Sigmoid colon (tissue), 7 donors: Measurements from ENCODE around the gene CELA2B. TPM values are rescaled to one million over a fixed set of nuclear protein-coding genes. Genes with fewer than 3 reads are reported as not detected.
"Not testable (repeated sequence)": the region's sequence is repeated elsewhere in the genome, so short reads cannot be mapped to it uniquely, and the experiment has no call there.

Experiments used
- DNase-seq: peaks from one replicate; pipeline ENCODE4 v3.0.0-alpha.2; 2019
- H3K27ac ChIP-seq, 4 donors: fragments of 200-600 bp; sonication (generic); one replicate each; pipeline ENCODE4 v1.5.1; 2016 to 2019; ENCODE audit warnings: mild to moderate bottlenecking in 1 of 4
- H3K27me3 ChIP-seq, 3 donors: fragments of 200-600 bp; sonication (generic); one replicate each; pipeline ENCODE4 v1.5.1; 2019; ENCODE audit warnings: mild to moderate bottlenecking in 1 of 3
- H3K36me3 ChIP-seq, 4 donors: fragments of 200-600 bp; sonication (generic); one replicate each; pipeline ENCODE4 v1.5.1; 2016 to 2019
- H3K4me1 ChIP-seq, 4 donors: fragments of 200-600 bp; sonication (generic); one replicate each; pipeline ENCODE4 v1.5.1; 2017 to 2019
- H3K4me3 ChIP-seq, 4 donors: fragments of 200-600 bp; sonication (generic); one replicate each; pipeline ENCODE4 v1.5.1; 2017 to 2019; ENCODE audit warnings: mild to moderate bottlenecking in 2 of 4, moderate library complexity in 1 of 4
- H3K9me3 ChIP-seq, 4 donors: fragments of 200-600 bp in 3 of 4; sonication (generic) in 3 of 4; one replicate each; pipeline versions ENCODE4 v1.5.1 to v1.6.1; 2013 to 2019
- CTCF ChIP-seq, 4 experiments: fragments of 450-650 bp in 3 of 4; fragments of 200-600 bp in 1 of 4; IDR thresholded peaks; one replicate each; pipeline ENCODE4 v1.5.1; 2016 to 2019; ENCODE audit warnings: antibody characterized with exemption in 4 of 4, mild to moderate bottlenecking in 3 of 4, moderate library complexity in 2 of 4
- EP300 ChIP-seq, 4 donors: sonication (generic); formaldehyde crosslinking; IDR thresholded peaks; one replicate each; pipeline ENCODE4 v1.6.1; 2017; ENCODE audit warnings: antibody characterized with exemption in 4 of 4
- POLR2A ChIP-seq, 2 donors: fragments of 450-650 bp; IDR thresholded peaks; one replicate each; pipeline ENCODE4 v1.6.1; 2016; ENCODE audit warnings: antibody characterized with exemption in 2 of 2, mild to moderate bottlenecking in 2 of 2, moderate library complexity in 2 of 2
- POLR2AphosphoS5 ChIP-seq, 4 donors: sonication (generic); formaldehyde crosslinking; IDR thresholded peaks; one replicate each; pipeline ENCODE4 v1.6.1; 2017; ENCODE audit warnings: antibody characterized with exemption in 4 of 4
- WGBS, 2 donors: extraction: QIAGEN DNeasy Blood & Tissue Kit; methylation state at CpG; one replicate each; pipeline ENCODE4 v1.1.7; 2013; 5-methylcytosine and 5-hydroxymethylcytosine counted together
- intact Hi-C: fragments of 100-400 bp; cut with DNase I; formaldehyde crosslinking; loops from one replicate; pipeline ENCODE4 v1.15.1; 2023
- polyA plus RNA-seq, 3 donors: library from polyadenylated mRNA; stranded (reverse); fragments of 200-250 nt; gene quantifications; one replicate each; pipeline ENCODE4 v1.2.3, GENCODE V29; 2013
- total RNA-seq, 4 donors: library from RNA; depleted of rRNA; stranded (reverse); fragments of >200 nt; gene quantifications; one replicate each; pipeline ENCODE4 v1.1.0, GENCODE V29; 2016
- donor health status: healthy with polysubstance abuse.
- donor health status: Bipolar disorder and iron deficiency.
- donor health status: healthy.

The CELA2B gene
- total and polyA plus RNA-seq, 7 donors = not detected

DNA sequence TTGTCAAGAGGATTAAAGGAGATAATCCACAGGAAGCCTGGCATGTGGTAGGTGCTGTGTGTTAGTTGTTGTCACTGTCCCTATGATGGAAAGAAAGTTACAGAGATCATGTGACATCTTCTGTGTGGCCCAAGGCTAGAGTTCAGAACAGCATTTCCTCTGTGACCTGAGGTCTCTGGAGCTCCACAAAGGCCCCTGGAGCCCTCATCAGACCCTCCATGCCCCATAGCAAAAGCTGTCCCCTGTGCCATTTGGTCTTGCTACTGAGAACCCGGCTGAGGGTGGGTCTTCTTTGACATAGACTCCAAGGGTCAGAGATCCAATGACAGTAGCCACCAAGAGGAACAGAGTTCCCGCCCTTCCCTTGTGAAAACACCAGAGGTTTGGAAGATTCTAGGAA lies 8.1 kb downstream of the CELA2B start:
- Histone ChIP-seq H3K9me3 (no peaks in the 10 kb centered on the region), H3K27me3 (no peaks in the 10 kb centered on the region), H3K4me3 (no peak overlapping the region), H3K4me1 (no peaks in the 10 kb centered on the region), H3K36me3 (peaks cover 0 to 7% (median 0%) of the 10 kb centered on the region in 4 donors), H3K27ac (no peak overlapping the region)
- intact Hi-C loops = no loop called here
- no peak for DNase-seq
- TF ChIP-seq EP300 (IDR thresholded peaks at IDR 0.05) = no peak
- TF ChIP-seq CTCF (IDR thresholded peaks at IDR 0.05) = no peak
- no peak for TF ChIP-seq POLR2AphosphoS5 (IDR thresholded peaks at IDR 0.05)
- TF ChIP-seq POLR2A (IDR thresholded peaks at IDR 0.05) = no peak
- WGBS, 2 donors = 89 to 90% methylated on average over 2 of the region's 2 CpGs

DNA sequence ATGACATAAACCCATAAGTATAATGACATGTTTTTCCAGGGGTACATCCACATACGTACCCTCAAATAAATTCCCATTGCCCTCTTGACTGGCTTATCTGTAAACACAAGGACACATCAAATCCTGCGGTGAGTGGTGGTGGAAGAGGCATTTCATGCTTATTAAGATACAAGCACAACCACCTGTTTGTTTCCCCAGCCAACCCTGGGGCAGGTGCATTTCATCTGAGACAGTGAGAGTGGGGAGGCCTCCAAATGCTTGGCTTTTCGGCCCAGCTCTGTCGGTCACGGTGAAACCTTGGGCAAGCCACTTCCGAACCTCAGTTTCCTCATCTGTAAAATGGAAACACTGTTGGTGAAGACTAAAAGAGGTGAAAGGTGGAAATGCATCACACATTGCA lies 8.5 kb downstream of the CELA2B start:
- H3K27ac ChIP-seq, H3K9me3 ChIP-seq, intact Hi-C loops, H3K27me3 ChIP-seq, DNase-seq, H3K36me3 ChIP-seq, H3K4me1 ChIP-seq, H3K4me3 ChIP-seq: not testable (repeated sequence)
- 95% methylated on average over 6 of the region's 6 CpGs for whole genome bisulfite sequencing, 2 donors

- DNase-seq = no peak
- Histone ChIP-seq H3K4me3 (no peak overlapping the region), H3K27ac (no peak overlapping the region), H3K27me3 (no peaks in the 10 kb centered on the region), H3K36me3 (peaks cover 0 to 10% (median 0%) of the 10 kb centered on the region in 4 donors), H3K9me3 (no peaks in the 10 kb centered on the region), H3K4me1 (no peaks in the 10 kb centered on the region)
- TF ChIP-seq POLR2AphosphoS5 (IDR thresholded peaks at IDR 0.05) (no peak), CTCF (IDR thresholded peaks at IDR 0.05) (no peak), EP300 (IDR thresholded peaks at IDR 0.05) (no peak), POLR2A (IDR thresholded peaks at IDR 0.05) (no peak)
- WGBS, 2 donors = 93 to 95% methylated on average over 6 of the region's 6 CpGs
- intact Hi-C loops = no loop called here
These were observed 9.7 kb downstream of the CELA2B start for GRCh38 chr1:15485636-15486035.

- H3K9me3 ChIP-seq, H3K4me3 ChIP-seq, H3K27ac ChIP-seq, H3K4me1 ChIP-seq, H3K27me3 ChIP-seq, intact Hi-C loops, DNase-seq: not testable (repeated sequence)
- H3K36me3 ChIP-seq = peaks cover 0 to 15% (median 0%) of the 10 kb centered on the region in 4 donors
- 97 to 98% methylated on average over 17 of the region's 17 CpGs for WGBS, 2 donors
These were observed 11.1 kb downstream of the CELA2B start for GRCh38 chr1:15486844-15487610.

DNA sequence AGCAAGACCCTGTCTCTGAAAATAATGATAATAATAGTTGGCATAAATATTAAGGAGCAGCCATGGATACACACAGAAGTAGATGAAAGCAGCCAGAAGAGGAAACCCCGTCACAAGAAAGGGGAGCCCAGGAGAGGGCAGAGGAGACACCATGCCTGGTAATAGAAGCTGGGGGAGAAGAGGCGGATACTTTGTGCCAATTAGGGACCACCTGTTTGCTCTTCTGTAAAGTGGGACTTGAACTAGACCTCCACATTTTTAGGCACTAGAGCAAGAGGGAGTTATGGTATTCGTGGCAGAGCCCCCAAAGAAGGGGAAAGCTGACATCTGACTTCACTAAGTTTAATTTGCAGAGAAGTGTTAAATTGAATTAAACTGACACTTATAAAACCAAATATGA lies 12.5 kb downstream of the CELA2B start:
- Histone ChIP-seq H3K27me3 (no peaks in the 10 kb centered on the region), H3K27ac (no peak overlapping the region), H3K4me1 (no peaks in the 10 kb centered on the region), H3K9me3 (no peaks in the 10 kb centered on the region), H3K4me3 (no peak overlapping the region), H3K36me3 (peaks cover 0 to 26% (median 7%) of the 10 kb centered on the region in 4 donors)
- no peak for DNase-seq
- 94 to 95% methylated on average over 3 of the region's 3 CpGs for WGBS, 2 donors
- intact Hi-C loops = no loop called here
- no peak for TF ChIP-seq POLR2AphosphoS5 (IDR thresholded peaks at IDR 0.05)
- no peak for TF ChIP-seq EP300 (IDR thresholded peaks at IDR 0.05)

DNA sequence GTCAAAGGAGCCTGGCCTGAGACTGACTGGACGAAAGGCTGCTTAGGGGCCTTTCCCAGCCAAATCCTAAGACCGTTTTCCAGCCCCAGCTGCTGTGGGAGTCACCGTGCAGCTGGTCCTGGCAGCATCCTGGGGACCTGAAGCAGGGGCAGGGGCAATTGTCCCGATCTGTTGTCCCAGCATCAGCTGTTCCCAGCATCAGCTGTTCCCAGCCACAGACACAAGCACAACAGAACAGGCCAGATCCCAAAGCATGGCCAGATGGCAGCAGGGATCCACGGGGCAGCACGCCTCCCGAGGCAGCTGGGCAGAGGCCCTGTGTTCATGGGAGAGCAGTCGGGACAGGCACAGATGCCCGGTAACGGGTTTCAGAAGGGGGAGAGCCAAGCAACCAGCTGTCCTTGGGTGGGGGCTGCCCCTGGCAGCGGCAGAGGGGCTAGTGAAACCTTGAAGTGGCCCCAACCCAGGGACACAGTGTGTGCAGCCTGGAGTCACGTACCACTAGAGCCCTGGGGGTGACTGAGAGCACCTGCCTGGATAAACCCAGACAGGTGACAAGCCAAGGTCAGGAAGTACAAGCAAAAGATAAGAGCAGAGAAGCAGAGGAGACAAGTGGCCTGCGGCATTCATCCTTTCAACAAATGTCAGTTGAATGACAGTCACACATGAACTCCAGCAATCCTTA lies 13.3 kb downstream of the CELA2B start:
- Histone ChIP-seq H3K9me3 (no peaks in the 10 kb centered on the region), H3K27me3 (no peaks in the 10 kb centered on the region), H3K36me3 (peaks cover 0 to 35% (median 14%) of the 10 kb centered on the region in 4 donors), H3K4me3 (no peak overlapping the region), H3K27ac (no peak overlapping the region), H3K4me1 (no peaks in the 10 kb centered on the region)
- intact Hi-C loops = no loop called here
- no peak for DNase-seq
- no peak for TF ChIP-seq POLR2A (IDR thresholded peaks at IDR 0.05)
- TF ChIP-seq EP300 (IDR thresholded peaks at IDR 0.05) = no peak
- TF ChIP-seq POLR2AphosphoS5 (IDR thresholded peaks at IDR 0.05) = no peak
- no peak for TF ChIP-seq CTCF (IDR thresholded peaks at IDR 0.05)
- WGBS, 2 donors = 84 to 92% methylated on average over 13 of the region's 13 CpGs

DNA sequence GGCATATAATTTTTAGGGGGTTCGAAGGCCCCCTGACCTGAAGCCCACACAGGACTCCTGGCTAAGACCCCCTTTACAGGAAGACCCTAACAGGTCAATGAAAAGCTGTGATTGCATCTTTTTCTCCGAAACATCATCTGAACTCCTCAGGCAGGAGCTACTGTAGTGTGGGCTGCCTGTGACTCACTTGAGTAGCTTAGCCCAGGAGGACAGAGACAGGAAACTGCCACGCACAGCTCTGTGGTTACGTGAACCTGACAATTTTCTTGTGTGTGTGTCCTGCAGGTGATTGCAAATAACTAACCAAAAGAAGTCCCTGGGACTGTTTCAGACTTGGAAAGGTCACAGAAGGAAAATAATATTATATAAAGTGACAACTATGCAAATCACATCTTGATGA lies 15.1 kb downstream of the CELA2B start:
- H3K4me3 ChIP-seq, H3K4me1 ChIP-seq, H3K27me3 ChIP-seq, DNase-seq, intact Hi-C loops, H3K9me3 ChIP-seq, H3K27ac ChIP-seq: not testable (repeated sequence)
- H3K36me3 ChIP-seq = peaks cover 0 to 47% (median 16%) of the 10 kb centered on the region in 4 donors
- 81 to 94% methylated on average over 4 of the region's 4 CpGs for WGBS, 2 donors
